GM12801 (cell line): ENCODE results near the gene SLC38A1.

ENCODE experiments used
- TF ChIP-seq, protein P1 (sequence below): IDR thresholded peaks from one replicate; pipeline ENCODE4 v1.5.1; 2011; ENCODE audit warnings: control low read depth; ENCODE audit not compliant: insufficient read length; ENCODE audit errors: extremely low read depth

Gene SLC38A1

GRCh38 chr12:46223047-46223446 lies 45.8 kb downstream of the SLC38A1 start:
- TF ChIP-seq, protein P1, sequence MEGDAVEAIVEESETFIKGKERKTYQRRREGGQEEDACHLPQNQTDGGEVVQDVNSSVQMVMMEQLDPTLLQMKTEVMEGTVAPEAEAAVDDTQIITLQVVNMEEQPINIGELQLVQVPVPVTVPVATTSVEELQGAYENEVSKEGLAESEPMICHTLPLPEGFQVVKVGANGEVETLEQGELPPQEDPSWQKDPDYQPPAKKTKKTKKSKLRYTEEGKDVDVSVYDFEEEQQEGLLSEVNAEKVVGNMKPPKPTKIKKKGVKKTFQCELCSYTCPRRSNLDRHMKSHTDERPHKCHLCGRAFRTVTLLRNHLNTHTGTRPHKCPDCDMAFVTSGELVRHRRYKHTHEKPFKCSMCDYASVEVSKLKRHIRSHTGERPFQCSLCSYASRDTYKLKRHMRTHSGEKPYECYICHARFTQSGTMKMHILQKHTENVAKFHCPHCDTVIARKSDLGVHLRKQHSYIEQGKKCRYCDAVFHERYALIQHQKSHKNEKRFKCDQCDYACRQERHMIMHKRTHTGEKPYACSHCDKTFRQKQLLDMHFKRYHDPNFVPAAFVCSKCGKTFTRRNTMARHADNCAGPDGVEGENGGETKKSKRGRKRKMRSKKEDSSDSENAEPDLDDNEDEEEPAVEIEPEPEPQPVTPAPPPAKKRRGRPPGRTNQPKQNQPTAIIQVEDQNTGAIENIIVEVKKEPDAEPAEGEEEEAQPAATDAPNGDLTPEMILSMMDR: no peak

DNA sequence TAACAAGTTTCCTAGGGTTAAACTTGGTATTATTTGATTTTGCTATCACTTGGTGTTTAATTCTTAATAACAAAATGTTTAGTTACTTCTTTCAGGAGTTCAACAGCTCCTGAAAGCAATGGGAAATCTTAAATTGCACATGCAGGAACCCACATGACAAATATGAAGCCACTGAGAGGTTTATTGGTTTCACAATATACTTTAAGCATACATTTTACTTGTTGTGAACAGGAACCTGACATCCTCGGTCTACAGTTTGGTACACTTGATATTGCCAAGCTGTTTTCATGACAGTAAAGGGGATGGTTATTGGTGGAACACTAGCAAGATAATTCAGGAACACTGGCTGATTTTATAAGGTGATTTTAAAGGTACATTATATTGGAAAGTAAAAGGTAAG lies 46.2 kb downstream of the SLC38A1 start:
- TF ChIP-seq, protein P1: no peak

- TF ChIP-seq, protein P1: no peak
These were observed 47.4 kb downstream of the SLC38A1 start for GRCh38 chr12:46221255-46222128.

GRCh38 chr12:46219877-46220655 lies 48.8 kb downstream of the SLC38A1 start:
- TF ChIP-seq, protein P1: no peak

DNA sequence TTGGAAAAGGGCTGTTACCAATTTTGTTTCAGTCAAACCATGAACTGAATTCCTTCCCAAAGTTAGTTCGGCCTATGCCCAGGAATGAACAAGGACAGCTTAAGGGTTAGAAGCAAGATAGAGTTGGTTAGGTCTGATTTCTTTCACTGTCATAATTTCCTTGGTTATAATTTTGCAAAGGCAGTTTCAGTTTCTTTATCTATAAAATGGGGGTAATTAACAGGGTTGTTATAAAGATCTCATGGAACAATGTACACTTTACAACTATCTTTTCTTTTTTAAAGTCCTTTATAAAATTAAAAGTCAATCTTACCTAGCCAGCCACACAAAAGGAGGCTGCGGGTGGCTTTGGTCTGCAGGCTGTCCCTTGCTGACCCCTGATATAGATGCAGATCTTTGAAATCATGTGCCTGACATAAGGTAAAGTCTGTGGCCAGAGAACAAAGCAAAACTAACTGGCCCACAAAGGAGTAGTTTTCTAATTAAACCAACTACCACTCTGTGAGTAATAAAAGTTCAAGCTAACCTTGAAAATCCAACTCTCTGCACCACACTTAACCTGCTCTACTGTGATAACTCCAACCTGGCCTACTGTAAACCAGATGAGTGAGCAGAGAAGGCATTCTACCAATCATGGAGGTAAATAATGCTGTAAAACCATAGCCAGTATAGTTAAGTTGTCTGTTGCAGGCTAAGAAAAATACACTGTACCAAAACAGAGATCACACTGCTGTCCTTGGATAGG lies 49.5 kb downstream of the SLC38A1 start:
- TF ChIP-seq, protein P1: no peak

DNA sequence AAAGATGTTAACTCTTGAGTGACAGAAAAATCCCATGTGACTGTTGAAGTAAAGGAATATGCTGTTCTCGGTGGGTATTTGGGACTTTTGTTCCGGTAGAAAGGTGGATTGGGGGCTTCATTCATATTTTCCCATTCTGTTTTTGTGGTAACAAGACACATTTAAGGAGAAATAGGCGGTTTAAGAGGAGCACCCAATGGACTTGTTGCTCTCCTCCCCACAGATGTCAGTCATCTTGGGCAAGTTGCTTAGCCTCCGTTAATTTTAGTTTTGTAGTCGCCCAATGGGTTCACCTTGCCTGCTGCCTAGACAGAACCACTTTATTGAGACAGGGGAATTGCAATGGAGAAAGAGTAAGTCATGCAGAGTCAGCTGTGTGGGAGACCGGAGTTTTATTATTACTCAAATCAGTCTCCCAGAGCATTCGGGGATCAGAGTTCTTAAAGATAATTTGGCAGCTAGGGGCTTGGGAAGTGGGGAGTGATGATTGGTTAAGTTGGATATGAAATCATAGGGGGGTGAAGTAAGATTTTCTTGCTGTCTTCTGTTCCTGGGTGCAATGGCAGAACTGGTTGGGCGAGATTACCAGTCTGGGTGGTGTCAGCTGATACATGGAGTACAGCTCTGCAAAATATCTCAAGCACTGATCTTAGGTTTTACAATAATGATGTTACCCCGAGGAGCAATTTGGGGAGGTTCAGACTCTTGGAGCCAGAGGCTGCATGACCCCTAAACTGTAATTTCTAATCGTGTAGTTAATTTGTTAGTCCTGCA lies 50.3 kb downstream of the SLC38A1 start:
- TF ChIP-seq, protein P1: no peak
